ENCODE data around the gene RAB17. TPM values are rescaled to one million over a fixed set of nuclear protein-coding genes. Genes with fewer than 3 reads are reported as not detected.

Gene RAB17
- total RNA-seq, 1 donor from 2014 or later: 12.3 TPM

- no peak for DNase-seq (ENCODE audit: low read depth in 2 of 2)
Observed at GRCh38 chr2:237577956-237578870, 12.3 kb downstream of the RAB17 start.

GRCh38 chr2:237577458-237577857, 13.1 kb downstream of the RAB17 start:
- no peak for DNase-seq (ENCODE audit: low read depth in 2 of 2)

GRCh38 chr2:237576974-237577373, 13.6 kb downstream of the RAB17 start:
- DNase-seq (ENCODE audit: low read depth in 2 of 2): no peak

GRCh38 chr2:237575869-237576862, 14.4 kb downstream of the RAB17 start:
- no peak for DNase-seq (ENCODE audit: low read depth in 2 of 2)

GRCh38 chr2:237574894-237575868, 15.4 kb downstream of the RAB17 start:
- DNase-seq (ENCODE audit: low read depth in 2 of 2): peak in 1 of 2 donors; percentile 47

GRCh38 chr2:237574467-237574866, 16.1 kb downstream of the RAB17 start:
- no peak for DNase-seq (ENCODE audit: low read depth in 2 of 2)

- no peak for DNase-seq (ENCODE audit: low read depth in 2 of 2)
Observed at GRCh38 chr2:237573721-237574415, 16.7 kb downstream of the RAB17 start.

- DNase-seq (ENCODE audit: low read depth in 2 of 2): no peak
Observed at GRCh38 chr2:237572742-237573101, 17.8 kb downstream of the RAB17 start.

GRCh38 chr2:237572021-237572741, 18.4 kb downstream of the RAB17 start:
- DNase-seq (ENCODE audit: low read depth in 2 of 2): peak; percentile 73 to 89

- no peak for DNase-seq (ENCODE audit: low read depth in 2 of 2)
Observed at GRCh38 chr2:237571551-237571950, 19.0 kb downstream of the RAB17 start.

GRCh38 chr2:237570776-237571335, 19.7 kb downstream of the RAB17 start:
- DNase-seq (ENCODE audit: low read depth in 2 of 2): no peak

GRCh38 chr2:237569896-237570295, 20.6 kb downstream of the RAB17 start:
- no peak for DNase-seq (ENCODE audit: low read depth in 2 of 2)

GRCh38 chr2:237569041-237569440, 21.5 kb downstream of the RAB17 start:
- no peak for DNase-seq (ENCODE audit: low read depth in 2 of 2)

GRCh38 chr2:237568121-237568660, 22.3 kb downstream of the RAB17 start:
- no peak for DNase-seq (ENCODE audit: low read depth in 2 of 2)

- no peak for DNase-seq (ENCODE audit: low read depth in 2 of 2)
Observed at GRCh38 chr2:237567276-237568029, 23.1 kb downstream of the RAB17 start.

GRCh38 chr2:237566401-237567235, 23.9 kb downstream of the RAB17 start, which contains the start of gene PRLH:
Gene PRLH, plus strand, starts transcription at chr2:237566574. Its CDS starts 0 bp downstream, at chr2:237566574.
- DNase-seq (ENCODE audit: low read depth in 2 of 2): no peak

- DNase-seq (ENCODE audit: low read depth in 2 of 2): no peak
Observed at GRCh38 chr2:237565974-237566373, 24.6 kb downstream of the RAB17 start.
